ENCODE results near the gene FEM1A. TPM values are rescaled to one million over a fixed set of nuclear protein-coding genes. Genes with fewer than 3 reads are reported as not detected.

The FEM1A gene
- total and polyA plus RNA-seq, 2 of the 8 experiments (the other 6 are each of a cell fraction or from before 2014, with no cell fraction given), result 6.7 to 16.1 TPM

Small RNA genes within 50 kb of the gene (microRNA-seq; reads per million reads assigned to microRNA genes)
- 0.23 to 2.0 reads per million in 2 experiments for gene MIR7-3 (ENCODE audit: borderline microRNAs expressed in 2 of 2, borderline number of aligned reads in 2 of 2, borderline replicate concordance in 1 of 2)

Small RNA genes within 50 kb of the gene (small RNA-seq; reads per million reads assigned to genes)
- 1.0 reads per million for gene MIR7-3 (ENCODE audit: insufficient read depth)

Other genes with a start within 250 kb of the FEM1A start
- gene SEMA6B, start 232.1 kb upstream of the FEM1A start, total RNA-seq (2021; fragmentation: NEBNext Ultra II Directional; extraction: Animal tissue kit (Norgen Biotek cat#: 25700)), result 54.4 and 56.7 TPM in 2 replicates
- 31.3 and 54.9 TPM in 2 replicates for gene SEMA6B, start 232.1 kb upstream of the FEM1A start, polyA plus RNA-seq (2011; rRNA removed)
- 5.9 and 6.1 TPM in 2 replicates for gene TNFAIP8L1, start 152.2 kb upstream of the FEM1A start, total RNA-seq (2021; fragmentation: NEBNext Ultra II Directional; extraction: Animal tissue kit (Norgen Biotek cat#: 25700))
- gene TNFAIP8L1, start 152.2 kb upstream of the FEM1A start, polyA plus RNA-seq (2011; rRNA removed), result 3.2 and 5.5 TPM in 2 replicates
- gene MYDGF, start 121.4 kb upstream of the FEM1A start, total RNA-seq (2021; fragmentation: NEBNext Ultra II Directional; extraction: Animal tissue kit (Norgen Biotek cat#: 25700)), result 51.1 and 53.1 TPM in 2 replicates
- gene MYDGF, start 121.4 kb upstream of the FEM1A start, polyA plus RNA-seq (2011; rRNA removed), result 40.6 and 81.0 TPM in 2 replicates
- 40.7 and 46.8 TPM in 2 replicates for gene DPP9, start 67.9 kb upstream of the FEM1A start, total RNA-seq (2021; fragmentation: NEBNext Ultra II Directional; extraction: Animal tissue kit (Norgen Biotek cat#: 25700))
- 11.6 and 23.3 TPM in 2 replicates for gene DPP9, start 67.9 kb upstream of the FEM1A start, polyA plus RNA-seq (2011; rRNA removed)
- gene TICAM1, start 40.0 kb downstream of the FEM1A start, total RNA-seq (2021; fragmentation: NEBNext Ultra II Directional; extraction: Animal tissue kit (Norgen Biotek cat#: 25700)), result 0.65 TPM in 2 replicates
- 0.41 and 0.57 TPM in 2 replicates for gene TICAM1, start 40.0 kb downstream of the FEM1A start, polyA plus RNA-seq (2011; rRNA removed)
- 60.7 and 68.1 TPM in 2 replicates for gene PLIN3, start 75.9 kb downstream of the FEM1A start, total RNA-seq (2021; fragmentation: NEBNext Ultra II Directional; extraction: Animal tissue kit (Norgen Biotek cat#: 25700))
- 61.5 and 67.3 TPM in 2 replicates for gene PLIN3, start 75.9 kb downstream of the FEM1A start, polyA plus RNA-seq (2011; rRNA removed)
- gene ARRDC5, start 111.2 kb downstream of the FEM1A start, total RNA-seq (2021; fragmentation: NEBNext Ultra II Directional; extraction: Animal tissue kit (Norgen Biotek cat#: 25700)), result not detected in 2 replicates
- not detected in 2 replicates for gene ARRDC5, start 111.2 kb downstream of the FEM1A start, polyA plus RNA-seq (2011; rRNA removed)
- 65.8 and 66.6 TPM in 2 replicates for gene UHRF1, start 117.8 kb downstream of the FEM1A start, total RNA-seq (2021; fragmentation: NEBNext Ultra II Directional; extraction: Animal tissue kit (Norgen Biotek cat#: 25700))
- gene UHRF1, start 117.8 kb downstream of the FEM1A start, polyA plus RNA-seq (2011; rRNA removed), result 14.7 and 24.8 TPM in 2 replicates
- 31.9 and 32.8 TPM in 2 replicates for gene KDM4B, start 177.4 kb downstream of the FEM1A start, total RNA-seq (2021; fragmentation: NEBNext Ultra II Directional; extraction: Animal tissue kit (Norgen Biotek cat#: 25700))
- 12.0 and 21.1 TPM in 2 replicates for gene KDM4B, start 177.4 kb downstream of the FEM1A start, polyA plus RNA-seq (2011; rRNA removed)

Data from H1 (cell line).